Inflammatory macrophage treated with lipopolysaccharide for 4 hours (primary cell): ENCODE data around the gene UMOD.

Experiments
- DNase-seq: peaks from one replicate; pipeline ENCODE4 v3.0.0-alpha.2; 2020

UMOD gene

GRCh38 chr16:20291208-20292206 lies 61.0 kb downstream of the UMOD start:
- DNase-seq = no peak

- no peak for DNase-seq
Measured at GRCh38 chr16:20289571-20289970, 62.9 kb downstream of the UMOD start.

DNA sequence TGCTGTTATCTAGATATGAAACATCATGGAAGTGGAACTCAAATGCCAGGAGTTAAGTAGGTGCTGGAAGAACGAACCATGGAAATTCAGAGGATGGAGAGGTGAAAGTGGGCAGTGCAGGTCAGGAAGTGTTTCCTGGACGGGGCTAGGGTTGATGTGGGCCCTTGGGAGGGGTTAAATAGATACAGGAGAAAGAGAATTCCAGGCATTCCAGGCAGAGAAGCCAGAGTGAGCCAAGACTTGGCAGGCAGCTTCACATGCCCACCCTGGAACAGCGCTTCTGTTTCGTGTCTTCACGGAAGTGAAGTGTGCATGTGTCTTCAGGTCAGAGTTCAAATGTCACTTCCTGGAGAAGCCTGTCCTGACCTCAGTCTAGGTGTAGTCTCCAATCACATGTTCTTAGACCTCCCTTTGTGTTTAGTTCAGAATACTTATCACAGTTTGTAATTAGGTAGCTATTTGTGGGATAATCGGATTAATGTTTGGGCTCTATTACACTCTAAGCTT lies 66.5 kb downstream of the UMOD start:
- no peak for DNase-seq
